ENCODE data around the gene MMP3. TPM values are rescaled to one million over a fixed set of nuclear protein-coding genes. Genes with fewer than 3 reads are reported as not detected.
"Not testable (repeated sequence)": the region's sequence is repeated elsewhere in the genome, so short reads cannot be mapped to it uniquely, and the experiment has no call there.

Gene MMP3
- total and polyA plus RNA-seq, 10 donors, result not detected

DNA sequence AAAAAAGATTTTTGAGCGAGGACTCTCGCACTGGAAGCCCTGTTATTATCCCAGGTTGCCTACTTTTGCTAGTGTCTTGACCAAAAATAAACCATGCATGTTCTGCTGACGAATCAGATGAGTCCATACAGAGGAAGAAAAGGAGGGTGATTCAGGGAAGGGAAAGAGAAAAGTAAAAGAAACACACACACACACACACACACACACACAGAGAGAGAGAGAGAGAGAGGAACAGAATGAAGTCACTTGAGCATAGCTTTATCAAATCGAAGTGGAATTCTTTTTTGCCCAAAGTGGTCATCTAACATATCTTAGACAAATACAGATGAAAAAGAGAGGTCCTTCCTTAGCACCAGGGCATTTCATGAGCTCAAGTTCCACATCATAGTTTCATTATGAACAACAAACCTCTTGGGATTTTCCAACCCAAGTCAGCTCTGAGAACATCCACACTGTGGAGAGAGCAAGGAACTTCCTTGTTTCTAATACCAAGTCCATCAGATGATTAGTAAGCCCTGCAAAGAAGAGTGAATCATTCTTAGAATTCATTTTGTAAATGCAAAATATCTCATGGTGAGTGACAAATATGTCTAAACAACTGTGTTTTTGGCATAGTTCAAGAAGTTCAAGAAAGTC is 39.1 kb upstream of the MMP3 start:
- no peak overlapping the region for H3K4me3 ChIP-seq
- H3K27me3 ChIP-seq (replicated peaks in 1 of 7), result no peaks in the 10 kb centered on the region
- no peak for DNase-seq
- peak overlapping the region in 2 of 8 donors; percentile 24 to 69 for H3K27ac ChIP-seq
- H3K36me3 ChIP-seq, result no peaks in the 10 kb centered on the region
- no peaks in the 10 kb centered on the region for H3K9me3 ChIP-seq
- intact Hi-C loops (cut with DNase I; ENCODE audit: low total_unique reads), result no loop called here
- H3K4me1 ChIP-seq, result no peaks in the 10 kb centered on the region
- TF ChIP-seq CTCF (IDR thresholded peaks at IDR 0.05 in 8 of 11, conservative IDR thresholded peaks at IDR 0.05 in 3 of 11) (no peak), POLR2A (IDR thresholded peaks at IDR 0.05) (no peak), POLR2AphosphoS5 (IDR thresholded peaks at IDR 0.05) (no peak)
- 63 to 81% (median 75%) methylated on average over 4 of the region's 4 CpGs for WGBS, 5 donors

GRCh38 chr11:102879801-102880200 is 36.4 kb upstream of the MMP3 start:
- no peaks in the 10 kb centered on the region for H3K36me3 ChIP-seq
- intact Hi-C loops (cut with DNase I; ENCODE audit: low total_unique reads), result no loop called here

DNA sequence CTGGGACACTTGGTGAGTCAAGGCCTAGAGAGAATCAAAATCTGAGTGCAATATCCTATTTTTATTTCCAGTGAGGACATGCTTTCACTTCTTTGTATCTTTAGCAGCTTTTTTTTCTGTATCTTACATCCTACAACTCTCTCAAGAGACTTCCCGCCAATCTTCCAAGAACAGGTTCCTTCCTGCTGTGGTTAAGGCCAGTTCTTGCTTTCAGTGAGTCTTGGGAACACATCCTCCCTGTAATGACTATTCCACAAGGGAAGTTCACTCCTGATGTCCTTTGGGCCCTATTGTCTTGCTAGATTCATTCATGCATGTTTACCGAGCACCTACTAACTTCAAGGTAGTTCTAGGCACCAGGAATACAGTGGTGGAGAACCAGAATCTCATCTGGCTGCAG is 35.2 kb upstream of the MMP3 start:
- no peak overlapping the region for H3K4me3 ChIP-seq
- no peaks in the 10 kb centered on the region for H3K9me3 ChIP-seq
- H3K4me1 ChIP-seq, result no peaks in the 10 kb centered on the region
- TF ChIP-seq CTCF (IDR thresholded peaks at IDR 0.05 in 8 of 11, conservative IDR thresholded peaks at IDR 0.05 in 3 of 11) (no peak), POLR2A (IDR thresholded peaks at IDR 0.05) (no peak), POLR2AphosphoS5 (IDR thresholded peaks at IDR 0.05) (no peak)
- 72 to 85% (median 77%) methylated on average over 2 of the region's 2 CpGs for WGBS, 5 donors
- intact Hi-C loops (cut with DNase I; ENCODE audit: low total_unique reads), result no loop called here
- DNase-seq, result no peak
- H3K36me3 ChIP-seq, result no peaks in the 10 kb centered on the region
- H3K27ac ChIP-seq, result no peak overlapping the region
- H3K27me3 ChIP-seq (replicated peaks in 1 of 7), result no peaks in the 10 kb centered on the region

More at GRCh38 chr11:102879801-102880200, 36.4 kb upstream of the MMP3 start:
- H3K4me1 ChIP-seq, result no peaks in the 10 kb centered on the region
- H3K4me3 ChIP-seq, result no peak overlapping the region
- WGBS, 5 donors, result 51 to 66% (median 57%) methylated on average over 5 of the region's 5 CpGs
- H3K27me3 ChIP-seq (replicated peaks in 1 of 7), result no peaks in the 10 kb centered on the region
- no peaks in the 10 kb centered on the region for H3K9me3 ChIP-seq
- TF ChIP-seq POLR2AphosphoS5 (IDR thresholded peaks at IDR 0.05) (no peak), POLR2A (IDR thresholded peaks at IDR 0.05) (no peak), CTCF (IDR thresholded peaks at IDR 0.05 in 8 of 11, conservative IDR thresholded peaks at IDR 0.05 in 3 of 11) (no peak)
- DNase-seq, result no peak
- no peak overlapping the region for H3K27ac ChIP-seq

DNA sequence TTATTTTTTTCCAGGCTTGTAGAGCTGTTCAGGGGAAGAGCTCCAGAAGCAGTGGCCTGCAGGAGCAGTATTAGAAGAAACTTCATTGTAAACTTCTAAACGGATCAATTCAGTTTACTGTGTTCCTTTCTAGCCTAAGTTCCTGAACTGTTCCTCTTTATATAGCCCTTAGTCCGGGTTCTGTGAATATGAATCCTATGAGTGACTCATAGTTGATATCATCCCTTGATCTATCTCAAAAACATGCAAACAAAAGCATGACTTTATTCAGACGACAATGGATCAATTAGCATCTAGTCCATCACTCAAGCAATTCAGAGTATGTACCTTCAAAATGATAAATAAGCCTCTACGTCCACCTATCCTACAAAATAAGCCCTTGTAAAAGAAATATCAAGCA is 31.4 kb upstream of the MMP3 start, which contains the start of gene MMP12:
Gene MMP12, minus strand, starts transcription at position 131 of the 400 bp plus-strand sequence. Its CDS starts 45 bp downstream, at position 86.
- Histone ChIP-seq H3K27me3 (replicated peaks in 1 of 7) (no peaks in the 10 kb centered on the region), H3K4me3 (no peak within 1 kb of the TSS), H3K27ac (no peak within 1 kb of the TSS), H3K9me3 (no peaks in the 10 kb centered on the region), H3K36me3 (no peaks in the 10 kb centered on the region), H3K4me1 (no peaks in the 10 kb centered on the region)
- intact Hi-C loops (cut with DNase I; ENCODE audit: low total_unique reads), result no loop called here
- no peak for DNase-seq
- WGBS, 5 donors, result 60 to 77% (median 71%) methylated on average over 4 of the region's 4 CpGs
- no peak for TF ChIP-seq CTCF (IDR thresholded peaks at IDR 0.05 in 8 of 11, conservative IDR thresholded peaks at IDR 0.05 in 3 of 11)
- TF ChIP-seq POLR2AphosphoS5 (IDR thresholded peaks at IDR 0.05), result no peak
- TF ChIP-seq POLR2A (IDR thresholded peaks at IDR 0.05), result no peak

DNA sequence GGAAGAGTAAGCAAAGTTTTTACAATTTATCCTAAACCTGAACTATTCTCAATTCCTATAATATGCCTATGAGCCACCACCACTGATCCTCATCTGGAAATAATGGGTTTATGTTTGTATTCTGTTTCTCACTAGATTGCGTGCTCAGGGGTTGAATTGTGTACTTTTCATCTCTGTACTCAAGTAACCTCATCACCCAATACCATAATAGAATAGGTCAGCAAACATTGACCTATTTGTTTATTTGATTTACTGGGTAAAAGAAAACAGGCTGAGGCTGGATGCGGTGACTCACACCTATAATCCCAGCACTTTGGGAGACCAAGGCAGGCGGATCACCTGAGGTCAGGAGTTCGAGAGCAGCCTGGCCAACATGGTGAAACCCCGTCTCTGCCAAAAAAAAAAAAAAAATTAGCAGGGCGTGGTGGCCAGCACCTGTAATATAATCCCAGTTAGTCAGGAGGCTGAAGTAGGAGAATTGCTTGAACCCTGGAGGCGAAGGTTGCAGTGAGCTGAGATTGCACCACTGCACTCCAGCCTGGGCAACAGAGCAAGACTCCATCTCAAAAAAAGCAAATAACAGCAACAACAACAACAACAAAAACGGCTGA is 26.1 kb upstream of the MMP3 start:
- H3K27ac ChIP-seq; H3K36me3 ChIP-seq; H3K4me1 ChIP-seq; H3K4me3 ChIP-seq; intact Hi-C loops (cut with DNase I; ENCODE audit: low total_unique reads); H3K27me3 ChIP-seq (replicated peaks in 1 of 7); DNase-seq; H3K9me3 ChIP-seq: not testable (repeated sequence)
- WGBS, 5 donors, result 74 to 87% (median 78%) methylated on average over 8 of the region's 8 CpGs

All from spleen (tissue), 11 donors.